Loucy (cell line): ENCODE results near the gene CRISP2.

ENCODE experiments used
- H2AFZ ChIP-seq: fragments of 200-600 bp; sonication (generic); 2 replicates; pipeline ENCODE4 v1.6.0; 2016; ENCODE audit warnings: antibody characterized with exemption, mild to moderate bottlenecking, low read length, moderate library complexity
- H3F3A ChIP-seq: fragments of 200-600 bp; 2 replicates; pipeline ENCODE4 v1.6.0; 2016; ENCODE audit warnings: antibody characterized with exemption, low read depth, mild to moderate bottlenecking
- H3K27me3 ChIP-seq: fragments of 200-600 bp; sonication (generic); 2 replicates; pipeline ENCODE4 v1.6.1; 2014; ENCODE audit warnings: low read length, mild to moderate bottlenecking; ENCODE audit not compliant: insufficient read depth, poor library complexity, severe bottlenecking
- H3K36me3 ChIP-seq: fragments of 200-600 bp; sonication (generic); 2 replicates; pipeline ENCODE4 v1.6.1; 2016; ENCODE audit warnings: low read length; ENCODE audit not compliant: insufficient read depth
- H3K4me1 ChIP-seq: fragments of 200-600 bp; sonication (generic); 2 replicates; pipeline ENCODE4 v1.5.1; 2014; ENCODE audit warnings: low read length, mild to moderate bottlenecking; ENCODE audit not compliant: insufficient read depth, poor library complexity, severe bottlenecking
- H3K4me2 ChIP-seq: fragments of 200-600 bp; sonication (generic); 2 replicates; pipeline ENCODE4 v1.6.0; 2014; ENCODE audit warnings: antibody characterized with exemption, low read length, low read depth, mild to moderate bottlenecking; ENCODE audit not compliant: poor library complexity, severe bottlenecking
- H3K4me3 ChIP-seq: fragments of 200-600 bp; sonication (generic); 2 replicates; pipeline ENCODE4 v1.5.1; 2014; ENCODE audit warnings: low read length, mild to moderate bottlenecking, mixed read lengths; ENCODE audit not compliant: poor library complexity, severe bottlenecking
- H3K79me2 ChIP-seq: fragments of 200-600 bp; sonication (generic); 2 replicates; pipeline ENCODE4 v1.6.1; 2014; ENCODE audit warnings: low read length; ENCODE audit not compliant: insufficient read depth
- H3K9ac ChIP-seq: fragments of 200-600 bp; sonication (generic); 2 replicates; pipeline ENCODE4 v1.6.0; 2014; ENCODE audit warnings: mild to moderate bottlenecking, low read depth, low read length, moderate library complexity; ENCODE audit not compliant: poor library complexity, severe bottlenecking
- H3K9me2 ChIP-seq: fragments of 200-600 bp; sonication (generic); replicated peaks from 2 replicates; pipeline ENCODE4 v1.6.1; 2016; ENCODE audit warnings: low read depth, low read length, mixed read lengths
- H3K9me3 ChIP-seq: fragments of 200-600 bp; sonication (generic); 2 replicates; pipeline ENCODE4 v1.6.1; 2014; ENCODE audit warnings: mild to moderate bottlenecking, antibody characterized with exemption, low read length, low read depth; ENCODE audit not compliant: insufficient read depth
- H4K20me1 ChIP-seq: fragments of 200-600 bp; sonication (generic); 2 replicates; pipeline ENCODE4 v1.6.0; 2014; ENCODE audit warnings: antibody characterized with exemption, low read length, mild to moderate bottlenecking; ENCODE audit not compliant: insufficient read depth, poor library complexity, severe bottlenecking
- CTCF ChIP-seq: fragments of 200-600 bp; sonication (generic); conservative IDR thresholded peaks from 2 replicates; pipeline ENCODE4 v1.5.1; 2014; ENCODE audit warnings: mild to moderate bottlenecking, antibody characterized with exemption, low read length
- EZH2phosphoT487 ChIP-seq: fragments of 200-600 bp; IDR thresholded peaks from 2 replicates; pipeline ENCODE4 v1.6.1; 2018; ENCODE audit warnings: antibody characterized with exemption, mild to moderate bottlenecking, moderate library complexity, borderline replicate concordance

The CRISP2 gene

DNA sequence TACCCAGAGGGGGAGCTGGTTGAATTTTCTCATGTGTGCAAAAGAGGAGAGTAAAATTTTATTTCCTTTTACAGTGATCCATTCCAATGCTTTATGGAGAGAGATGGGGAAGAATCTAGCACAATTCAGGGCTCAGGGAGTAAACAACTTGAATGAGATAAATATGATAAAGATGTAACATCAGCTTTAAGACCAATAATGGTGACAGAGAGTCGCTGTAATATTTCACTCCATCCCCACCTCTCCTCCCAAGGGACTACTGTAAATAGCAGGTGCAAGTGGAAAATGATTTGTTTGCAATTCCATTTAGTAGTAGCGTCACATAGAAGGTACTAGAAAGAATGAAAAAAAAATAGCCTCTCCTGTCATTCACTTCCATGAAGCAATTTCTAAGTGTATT is 26.1 kb upstream of the CRISP2 start:
- no peaks in the 10 kb centered on the region for H3K36me3 ChIP-seq
- H3K9me2 ChIP-seq = no peaks in the 10 kb centered on the region
- no peaks in the 10 kb centered on the region for H3K27me3 ChIP-seq
- H4K20me1 ChIP-seq = no peaks in the 10 kb centered on the region
- no peak overlapping the region for H3K4me2 ChIP-seq
- H3K4me3 ChIP-seq = no peak overlapping the region
- H3F3A ChIP-seq = no peaks in the 10 kb centered on the region
- TF ChIP-seq EZH2phosphoT487 = no peak
- no peak for TF ChIP-seq CTCF
- no peaks in the 10 kb centered on the region for H3K4me1 ChIP-seq
- no peak overlapping the region for H2AFZ ChIP-seq
- no peaks in the 10 kb centered on the region for H3K79me2 ChIP-seq
- no peak overlapping the region for H3K9ac ChIP-seq
- no peaks in the 10 kb centered on the region for H3K9me3 ChIP-seq

DNA sequence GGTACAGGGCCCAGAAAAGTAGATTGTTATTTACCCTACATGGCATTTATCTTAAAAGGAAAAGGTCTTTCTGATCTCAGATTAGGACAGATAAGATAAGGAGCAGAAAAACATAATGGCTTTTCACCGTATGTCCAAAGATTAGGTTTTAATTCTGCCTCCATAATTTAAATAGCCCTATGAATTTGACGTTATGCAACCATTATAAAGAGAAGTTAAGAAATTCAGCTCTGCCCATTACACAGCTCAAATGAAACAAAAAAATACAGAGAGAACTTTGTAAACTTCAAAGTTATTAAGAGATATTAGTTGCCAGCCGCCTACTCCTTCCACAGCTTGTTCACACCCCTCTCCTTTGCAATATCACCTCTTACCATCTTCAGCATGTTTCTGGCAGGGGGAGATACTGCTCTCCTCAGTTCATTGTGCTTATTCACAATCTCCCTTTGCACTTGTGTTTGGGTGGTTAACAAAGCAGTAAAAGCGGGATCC is 22.7 kb upstream of the CRISP2 start:
- no peaks in the 10 kb centered on the region for H3K79me2 ChIP-seq
- no peak overlapping the region for H3K4me2 ChIP-seq
- no peak for TF ChIP-seq CTCF
- no peak for TF ChIP-seq EZH2phosphoT487
- no peaks in the 10 kb centered on the region for H3K27me3 ChIP-seq
- H3K9ac ChIP-seq = no peak overlapping the region
- no peaks in the 10 kb centered on the region for H3K4me1 ChIP-seq
- H2AFZ ChIP-seq = no peak overlapping the region
- no peaks in the 10 kb centered on the region for H3K9me3 ChIP-seq
- H3K4me3 ChIP-seq = no peak overlapping the region
- H4K20me1 ChIP-seq = no peaks in the 10 kb centered on the region
- H3K9me2 ChIP-seq = no peaks in the 10 kb centered on the region
- no peaks in the 10 kb centered on the region for H3K36me3 ChIP-seq
- H3F3A ChIP-seq = no peaks in the 10 kb centered on the region

DNA sequence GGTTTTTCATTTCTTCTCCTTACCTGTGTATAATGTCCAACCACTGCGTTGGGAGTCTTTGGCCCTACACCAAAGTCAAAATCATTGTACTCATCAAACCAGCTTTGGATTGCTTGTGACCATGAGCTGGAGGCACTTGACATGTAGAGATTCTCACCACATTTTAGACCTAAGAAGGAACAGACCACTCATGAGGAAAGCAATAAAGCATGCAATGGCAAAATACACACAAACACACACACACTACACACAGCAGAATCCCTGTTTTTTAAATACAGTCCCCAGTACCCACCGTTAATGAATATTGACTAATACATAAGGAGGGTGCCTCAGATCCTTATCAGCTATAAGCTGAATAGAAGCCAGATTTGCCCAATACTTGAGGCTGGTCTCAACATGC is 20.3 kb upstream of the CRISP2 start:
- Histone ChIP-seq H3K9ac (no peak overlapping the region), H3K9me3 (no peaks in the 10 kb centered on the region), H3K4me1 (no peaks in the 10 kb centered on the region), H3K4me3 (no peak overlapping the region), H3K79me2 (no peaks in the 10 kb centered on the region), H3K27me3 (no peaks in the 10 kb centered on the region), H3F3A (no peaks in the 10 kb centered on the region), H4K20me1 (no peaks in the 10 kb centered on the region), H3K9me2 (no peaks in the 10 kb centered on the region), H3K4me2 (no peak overlapping the region), H3K36me3 (no peaks in the 10 kb centered on the region), H2AFZ (no peak overlapping the region)
- TF ChIP-seq EZH2phosphoT487 = no peak
- TF ChIP-seq CTCF = no peak
